NCI-H2029 treated with DMSO at 0.1 percent for 48 hours (cell line): ENCODE data around the gene ARF6.
"Not testable (repeated sequence)": the region's sequence is repeated elsewhere in the genome, so short reads cannot be mapped to it uniquely, and the experiment has no call there.

Source experiments
- DNase-seq: peaks from one replicate; lab custom pipeline; 2025; lab: John Stamatoyannopoulos, UW

ARF6 gene

GRCh38 chr14:49892636-49893308, at the start of gene ARF6:
Gene ARF6 (plus strand): TSS chr14:49893082. CDS start chr14:49893737, 655 bp downstream.
- peak; percentile 92 for DNase-seq

- peak; percentile 80 for DNase-seq
Measured at GRCh38 chr14:49849213-49849847, 43.6 kb upstream of the ARF6 start.

DNA sequence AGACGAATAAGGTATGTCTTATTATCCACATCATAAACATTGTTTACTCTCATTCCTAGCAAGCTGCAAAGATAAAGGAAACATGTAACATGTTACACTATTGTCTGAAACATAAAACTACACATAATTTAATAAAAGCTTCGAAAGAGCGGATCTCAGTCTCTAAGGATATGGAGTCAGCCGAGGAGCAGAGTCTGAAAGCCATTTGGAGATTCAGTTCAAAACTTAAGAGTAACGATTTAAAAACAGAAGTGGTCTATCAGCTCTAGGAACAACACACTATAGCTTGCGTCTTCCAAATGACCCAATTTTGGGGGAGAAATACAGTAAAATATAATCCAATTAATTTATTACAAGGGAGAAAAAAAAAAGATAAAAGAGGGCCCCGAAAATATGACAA, 41.1 kb upstream of the ARF6 start:
- DNase-seq = peak; percentile 37

GRCh38 chr14:49852301-49853157, 40.4 kb upstream of the ARF6 start, which contains the start of gene NEMF:
Gene NEMF (minus strand): TSS chr14:49852788. CDS start chr14:49852753, 35 bp downstream.
- peak; percentile 98 for DNase-seq

GRCh38 chr14:49853158-49853477, 39.8 kb upstream of the ARF6 start:
- DNase-seq = no peak

GRCh38 chr14:49853572-49854375, 39.1 kb upstream of the ARF6 start:
- peak; percentile 86 for DNase-seq

GRCh38 chr14:49857427-49858003, 35.4 kb upstream of the ARF6 start:
- no peak for DNase-seq

DNA sequence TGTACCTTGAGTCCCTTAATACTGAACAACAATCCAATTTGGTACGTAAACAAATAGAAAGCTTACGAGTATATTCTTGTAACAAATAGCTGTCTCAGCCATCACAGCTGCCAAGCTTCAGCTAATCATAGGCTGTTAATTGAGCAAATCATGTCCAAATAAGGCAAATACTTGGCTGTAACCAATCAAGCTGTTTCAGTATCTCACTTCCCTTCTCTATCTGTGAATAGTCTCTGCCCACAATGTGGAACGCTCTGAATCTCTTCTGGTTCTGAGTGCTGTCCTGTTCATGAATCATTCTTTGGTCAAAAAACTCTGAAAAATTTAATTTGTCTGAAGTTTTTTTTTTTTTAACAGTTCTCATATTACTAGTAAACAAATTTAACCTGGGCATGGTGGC, 34.5 kb upstream of the ARF6 start:
- no peak for DNase-seq

DNA sequence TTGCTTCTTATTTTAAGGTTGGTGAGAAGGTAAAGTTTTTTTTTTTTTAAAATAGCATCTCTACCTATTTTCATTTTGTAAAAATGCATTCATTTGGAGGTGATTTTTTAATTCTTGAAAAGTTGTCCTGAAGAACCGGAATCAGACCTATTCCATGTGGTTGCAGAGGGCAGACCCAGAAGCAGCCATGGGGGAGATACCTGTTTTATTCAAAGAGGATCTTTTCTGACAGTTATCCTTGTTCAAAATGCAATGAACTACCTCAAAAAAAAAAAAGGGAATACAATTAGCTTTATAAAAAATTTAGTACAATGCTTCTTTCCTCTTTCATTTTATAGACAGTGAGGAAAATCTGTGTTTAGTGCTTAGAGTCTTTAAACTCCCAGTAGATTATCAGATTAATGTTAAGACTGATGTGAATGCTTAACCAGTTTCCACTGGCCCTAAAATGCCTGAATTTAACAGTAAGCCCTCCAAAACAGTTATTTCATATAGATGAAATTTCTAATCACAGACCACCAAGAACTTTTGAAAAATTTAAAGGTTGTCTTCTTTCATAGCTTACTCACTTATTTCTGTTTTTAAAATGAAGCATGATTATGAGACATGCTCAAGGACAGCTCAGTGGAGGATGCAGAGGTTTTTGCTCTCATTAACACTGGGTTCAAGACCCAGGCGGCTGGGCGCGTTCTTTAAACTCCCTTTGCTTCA, 31.7 kb upstream of the ARF6 start:
- no peak for DNase-seq

- DNase-seq = peak; percentile 74
Measured at GRCh38 chr14:49861699-49862088, 31.2 kb upstream of the ARF6 start.

DNA sequence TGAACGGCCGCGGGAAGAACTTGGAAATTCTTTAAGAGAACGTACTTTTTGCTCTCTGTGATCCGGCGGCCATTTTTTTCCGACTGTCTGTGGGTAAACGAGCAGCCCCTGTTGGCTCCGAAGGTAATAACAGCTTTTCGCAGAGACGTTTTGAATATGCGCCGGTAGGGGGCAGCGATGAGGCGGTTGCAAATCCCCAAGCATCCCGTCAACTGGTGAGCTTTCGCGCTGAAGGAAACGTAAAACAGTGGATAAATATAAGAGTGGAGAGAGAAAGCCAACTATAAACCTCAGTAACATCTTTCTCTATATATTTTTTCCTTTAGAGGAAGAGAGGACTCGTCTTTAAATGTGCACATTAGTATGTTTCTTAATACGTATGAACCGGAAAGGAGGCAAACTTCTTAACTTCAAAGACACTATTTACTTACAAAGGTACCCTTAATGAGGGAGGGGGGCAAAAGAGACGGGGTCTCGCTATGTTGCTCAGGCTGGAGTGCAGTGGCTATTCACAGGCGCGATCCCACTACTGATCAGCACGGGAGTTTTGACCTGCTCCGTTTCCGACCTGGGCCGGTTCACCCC, 30.7 kb upstream of the ARF6 start:
- DNase-seq = peak; percentile 86

- DNase-seq = no peak
Measured at GRCh38 chr14:49863487-49864281, 29.2 kb upstream of the ARF6 start.

- DNase-seq = peak; percentile 72
Measured at GRCh38 chr14:49865431-49865859, 27.4 kb upstream of the ARF6 start.

- peak; percentile 91 for DNase-seq
Measured at GRCh38 chr14:49867831-49868719, 24.8 kb upstream of the ARF6 start.

- DNase-seq = no peak
Measured at GRCh38 chr14:49868720-49869114, 24.2 kb upstream of the ARF6 start.

- no peak for DNase-seq
Measured at GRCh38 chr14:49870908-49871307, 22.0 kb upstream of the ARF6 start.

DNA sequence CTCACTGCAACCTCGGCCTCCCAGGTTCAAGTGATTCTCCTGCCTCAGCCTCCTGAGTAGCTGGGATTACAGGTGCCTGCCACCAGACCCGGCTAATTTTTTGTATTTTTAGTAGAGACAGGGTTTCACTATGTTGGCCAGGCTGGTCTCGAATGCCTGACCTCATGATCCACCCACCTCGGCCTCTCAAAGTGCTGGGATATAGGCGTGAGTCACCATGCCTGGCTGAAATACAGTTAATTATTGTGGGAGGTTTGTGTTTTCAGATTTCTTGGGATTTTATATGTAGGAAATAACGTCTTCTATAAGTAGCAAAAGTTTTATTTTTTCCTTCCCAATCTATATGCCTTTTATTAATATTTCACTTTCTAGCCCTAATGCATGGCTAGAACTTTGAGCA, 19.3 kb upstream of the ARF6 start:
- not testable (repeated sequence) for DNase-seq

- DNase-seq = no peak
Measured at GRCh38 chr14:49875640-49876198, 17.2 kb upstream of the ARF6 start.
